ENCODE results near the gene AUTS2.

AUTS2 gene

GRCh38 chr7:69892790-69893189 lies 294.5 kb downstream of the AUTS2 start:
- no peak for TF ChIP-seq CTCF (IDR thresholded peaks at IDR 0.05; ENCODE audit: insufficient read depth, low read depth, low read length, missing control alignments)
- H3K4me3 ChIP-seq (ENCODE audit: low read depth, low read length): no peak overlapping the region
- DNase-seq (ENCODE audit: low read depth): no peak

GRCh38 chr7:69893906-69894305 lies 295.6 kb downstream of the AUTS2 start:
- H3K4me3 ChIP-seq (ENCODE audit: low read depth, low read length): no peak overlapping the region
- DNase-seq (ENCODE audit: low read depth): peak; percentile 60
- peak; percentile 54 for TF ChIP-seq CTCF (IDR thresholded peaks at IDR 0.05; ENCODE audit: insufficient read depth, low read depth, low read length, missing control alignments)

- no peak for DNase-seq (ENCODE audit: low read depth)
- TF ChIP-seq CTCF (IDR thresholded peaks at IDR 0.05; ENCODE audit: insufficient read depth, low read depth, low read length, missing control alignments): no peak
- H3K4me3 ChIP-seq (ENCODE audit: low read depth, low read length): no peak overlapping the region
Measured at GRCh38 chr7:69895446-69895845, 297.2 kb downstream of the AUTS2 start.

- DNase-seq (ENCODE audit: low read depth): no peak
- TF ChIP-seq CTCF (IDR thresholded peaks at IDR 0.05; ENCODE audit: insufficient read depth, low read depth, low read length, missing control alignments): no peak
- H3K4me3 ChIP-seq (ENCODE audit: low read depth, low read length): no peak overlapping the region
Measured at GRCh38 chr7:69896121-69896520, 297.8 kb downstream of the AUTS2 start.

GRCh38 chr7:69898189-69898588 lies 299.9 kb downstream of the AUTS2 start:
- TF ChIP-seq CTCF (IDR thresholded peaks at IDR 0.05; ENCODE audit: insufficient read depth, low read depth, low read length, missing control alignments): no peak
- no peak overlapping the region for H3K4me3 ChIP-seq (ENCODE audit: low read depth, low read length)
- peak; percentile 83 for DNase-seq (ENCODE audit: low read depth)

- TF ChIP-seq CTCF (IDR thresholded peaks at IDR 0.05; ENCODE audit: insufficient read depth, low read depth, low read length, missing control alignments): no peak
- DNase-seq (ENCODE audit: low read depth): no peak
Measured at GRCh38 chr7:69903410-69903809, 305.1 kb downstream of the AUTS2 start.

GRCh38 chr7:69906283-69906995 lies 308.2 kb downstream of the AUTS2 start:
- peak; percentile 92 for DNase-seq (ENCODE audit: low read depth)
- no peak overlapping the region for H3K4me3 ChIP-seq (ENCODE audit: low read depth, low read length)
- no peak for TF ChIP-seq CTCF (IDR thresholded peaks at IDR 0.05; ENCODE audit: insufficient read depth, low read depth, low read length, missing control alignments)

More at GRCh38 chr7:69903410-69903809, 305.1 kb downstream of the AUTS2 start:
- H3K4me3 ChIP-seq (ENCODE audit: low read depth, low read length): no peak overlapping the region
